LHCN-M2 (cell line): ENCODE results near the gene ANKRD39. TPM values are rescaled to one million over a fixed set of nuclear protein-coding genes. Genes with fewer than 3 reads are reported as not detected.
A peak's percentile ranks its signal among the peaks of the same experiment; 100 is the strongest.
"Not testable (repeated sequence)": the region's sequence is repeated elsewhere in the genome, so short reads cannot be mapped to it uniquely, and the experiment has no call there.

Source experiments
- DNase-seq: peaks from one replicate; pipeline ENCODE4 v3.0.0-alpha.2; 2012; ENCODE audit warnings: low read depth
- polyA plus RNA-seq: library from polyadenylated mRNA; unstranded; fragments of >200 nt; gene quantifications from one replicate; pipeline ENCODE4 v1.2.1, GENCODE V29; 2012; ENCODE audit warnings: missing spikeins
- total RNA-seq: library from RNA; depleted of rRNA; stranded (reverse); fragments of >200 nt; gene quantifications from 2 replicates; pipeline ENCODE4 v1.2.3, GENCODE V29; 2014; rRNA removed

ANKRD39 gene, protein sequence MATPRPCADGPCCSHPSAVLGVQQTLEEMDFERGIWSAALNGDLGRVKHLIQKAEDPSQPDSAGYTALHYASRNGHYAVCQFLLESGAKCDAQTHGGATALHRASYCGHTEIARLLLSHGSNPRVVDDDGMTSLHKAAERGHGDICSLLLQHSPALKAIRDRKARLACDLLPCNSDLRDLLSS
- total RNA-seq: 13.2 and 18.4 TPM in 2 replicates
- polyA plus RNA-seq: 15.2 TPM

DNA sequence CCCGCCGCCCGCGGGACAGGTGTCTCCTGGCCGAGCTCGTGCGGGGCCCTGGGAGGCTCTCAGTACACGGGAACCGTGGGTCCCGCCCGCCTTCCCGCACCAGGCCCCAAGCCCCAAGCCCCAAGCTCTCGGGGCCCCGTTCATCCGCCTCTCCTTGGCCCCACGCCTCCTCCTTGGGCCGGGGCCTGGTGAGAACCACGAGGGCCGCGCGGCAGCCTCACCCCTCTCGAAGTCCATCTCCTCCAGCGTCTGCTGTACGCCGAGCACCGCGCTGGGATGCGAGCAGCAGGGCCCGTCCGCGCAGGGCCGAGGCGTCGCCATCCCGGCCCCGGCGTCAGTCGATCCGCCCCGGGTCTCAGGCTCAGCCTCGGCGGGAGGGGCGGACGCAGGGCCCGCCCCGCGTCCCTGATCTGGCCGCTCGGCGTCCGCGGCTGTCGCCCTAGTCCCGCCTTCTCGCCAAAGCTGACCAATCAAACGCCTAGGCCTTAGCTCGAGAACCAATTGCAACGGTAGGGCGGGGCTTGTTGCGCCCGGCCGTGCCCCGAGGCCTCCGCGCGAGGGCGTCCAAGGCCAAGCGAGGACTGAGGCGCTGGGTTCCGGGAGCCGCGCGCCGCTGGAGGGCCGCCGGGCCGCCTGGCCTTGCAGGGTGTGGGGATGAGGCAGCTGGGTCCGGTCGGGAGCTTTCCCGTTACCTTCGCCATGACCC, at the start of gene ANKRD39:
ANKRD39 (minus strand) TSS at position 350 of the 706 bp plus-strand sequence; CDS start at position 321, 29 bp downstream.
- DNase-seq: peak; percentile 97

DNA sequence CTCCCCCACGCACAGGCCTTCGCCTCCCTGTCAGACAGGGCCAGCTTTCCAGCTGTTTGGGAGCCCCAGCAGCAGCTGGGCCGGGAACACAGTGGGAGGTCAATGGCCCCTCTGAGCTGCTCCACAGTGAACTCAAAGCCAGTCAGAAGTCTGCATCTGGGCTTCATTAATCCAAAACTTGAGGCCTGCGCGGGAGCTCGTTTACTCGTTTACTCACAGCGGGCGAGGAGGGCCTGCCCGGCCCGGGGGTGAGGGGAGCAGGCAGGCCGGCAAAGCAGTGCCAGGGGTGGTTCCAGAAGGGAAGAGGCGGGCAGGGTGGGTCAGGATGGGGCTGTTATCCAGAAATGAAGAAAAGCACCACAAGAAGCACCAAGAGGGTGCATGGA, 48.9 kb upstream of the ANKRD39 start:
- peak; percentile 53 for DNase-seq

DNA sequence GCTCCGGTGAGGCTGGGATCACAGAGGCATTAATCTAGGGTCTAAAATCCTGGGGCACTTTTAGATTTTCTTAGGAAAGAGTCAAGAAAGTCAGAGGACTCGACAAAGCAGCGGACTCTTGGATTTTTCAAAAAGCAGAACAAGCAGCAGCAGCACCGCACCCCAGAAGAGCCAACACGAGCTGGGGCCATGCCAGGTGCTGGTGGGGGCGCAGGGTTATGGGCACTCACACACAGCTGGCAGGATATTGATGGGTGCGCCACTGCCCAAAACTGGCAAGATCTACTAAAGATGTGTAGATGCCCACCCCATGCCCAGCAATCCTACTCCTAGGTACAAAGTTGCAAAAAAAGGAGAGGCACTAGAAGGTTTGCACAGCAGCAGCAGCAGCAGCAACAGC, 46.0 kb upstream of the ANKRD39 start:
- no peak for DNase-seq

DNA sequence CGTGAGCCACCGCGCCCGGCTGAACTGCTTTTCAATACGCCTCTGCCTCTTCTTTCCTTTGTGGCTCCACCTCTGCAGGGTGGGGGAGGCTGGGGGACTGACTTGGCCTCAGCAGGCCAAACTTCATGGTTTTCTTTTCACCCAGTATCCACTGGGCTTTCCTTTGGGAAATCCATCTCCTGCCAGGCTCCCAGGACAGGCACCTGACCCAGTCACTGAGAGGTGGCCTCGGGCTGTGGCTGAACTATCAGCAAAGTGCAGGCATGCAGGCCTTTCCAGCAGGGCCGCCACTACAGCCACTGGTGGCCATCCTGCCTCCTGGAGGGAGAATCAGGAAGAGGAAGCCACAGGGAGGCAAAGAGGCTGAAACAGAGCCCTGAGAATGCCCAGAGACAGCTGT, 45.5 kb upstream of the ANKRD39 start:
- DNase-seq: no peak

DNA sequence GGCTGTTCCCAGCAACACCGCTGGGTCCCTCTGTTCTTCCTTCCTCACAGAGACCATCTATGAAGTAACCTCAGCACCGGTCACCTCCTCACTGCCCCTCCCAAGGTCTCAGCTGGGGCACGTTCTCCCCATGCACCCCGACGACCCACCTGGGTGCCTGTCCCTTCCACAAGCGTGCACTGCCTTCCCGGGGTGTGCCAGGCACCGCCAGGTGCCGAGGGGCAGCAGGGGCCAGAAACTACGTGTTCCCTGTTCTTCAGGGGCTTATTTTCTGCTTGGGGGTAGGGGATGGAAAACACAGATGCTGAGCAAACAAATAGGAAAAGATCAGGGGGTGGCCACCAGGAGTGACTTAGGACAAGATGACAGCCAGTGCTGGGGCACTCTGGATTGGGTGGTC, 42.4 kb upstream of the ANKRD39 start:
- no peak for DNase-seq

DNA sequence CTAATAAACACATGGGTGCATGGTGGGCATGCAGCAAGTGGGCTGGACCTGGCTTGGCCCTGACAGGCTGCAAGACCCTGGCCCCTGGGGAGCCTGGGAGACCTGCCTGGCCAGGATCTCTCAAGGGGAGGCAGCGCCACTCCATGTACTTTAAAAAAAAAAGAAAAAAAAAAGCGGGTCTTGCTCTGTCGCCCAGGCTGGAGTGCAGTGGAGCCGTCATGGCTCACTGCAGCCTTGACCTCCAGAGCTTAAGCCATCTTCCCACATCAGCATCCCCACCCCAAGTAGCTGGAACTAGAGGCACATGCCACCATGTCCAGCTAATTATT, 41.6 kb upstream of the ANKRD39 start:
- DNase-seq: no peak

DNA sequence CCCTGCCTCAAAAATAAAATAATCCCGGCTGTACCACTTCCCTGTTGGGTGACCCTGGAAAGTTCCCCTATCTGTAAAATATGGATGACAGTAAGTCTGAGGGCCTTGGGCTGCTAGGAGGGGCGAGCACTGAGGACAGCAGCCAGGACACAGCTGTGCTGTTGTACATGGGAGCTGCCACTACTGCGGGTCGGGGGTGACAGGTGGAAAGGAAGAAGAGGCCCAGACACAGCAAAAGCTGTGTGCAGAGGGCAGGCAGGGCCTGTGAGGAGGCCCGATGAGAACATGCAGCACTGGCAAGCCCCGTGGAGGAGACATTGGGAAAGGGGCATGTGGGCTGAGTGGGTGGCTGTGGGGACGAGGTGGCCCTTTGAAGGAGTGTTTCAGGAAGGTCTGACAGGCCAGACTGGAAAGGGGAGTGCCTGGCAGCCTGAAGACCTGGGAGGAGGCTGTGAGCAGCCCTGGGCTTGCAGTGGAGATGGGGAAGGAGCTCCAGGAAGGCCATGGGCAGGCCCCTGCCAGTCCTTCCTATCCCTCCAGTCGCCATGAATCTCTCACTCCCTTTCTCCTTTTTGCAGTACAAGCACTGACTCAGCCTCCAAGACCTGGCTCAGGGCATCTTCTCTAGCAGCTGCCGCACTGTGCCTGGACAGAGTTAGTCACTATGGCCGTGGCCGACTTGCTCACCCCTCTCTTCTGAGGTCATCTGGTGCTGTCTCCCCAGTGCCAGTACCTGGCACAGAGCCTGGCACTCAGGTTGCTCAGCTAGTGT, 41.0 kb upstream of the ANKRD39 start:
- peak; percentile 89 for DNase-seq

DNA sequence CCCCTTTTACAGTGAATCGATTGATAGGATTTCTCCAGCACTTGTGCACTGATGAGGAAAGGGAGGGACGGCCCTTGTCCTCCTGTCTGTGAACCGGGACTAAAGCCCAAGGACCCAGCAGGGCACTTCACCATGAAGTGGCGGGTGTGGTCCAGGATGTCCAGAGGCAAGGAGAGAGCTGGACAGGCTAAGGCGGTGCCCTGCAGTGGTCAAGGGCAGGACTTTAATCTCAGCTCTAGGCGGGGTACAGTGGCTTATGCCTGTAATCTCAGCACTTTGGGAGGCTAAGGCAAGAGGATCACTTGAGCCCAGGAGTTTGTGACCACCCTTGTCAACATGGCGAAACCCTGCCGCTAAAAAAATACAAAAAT, 40.3 kb upstream of the ANKRD39 start:
- no peak for DNase-seq

DNA sequence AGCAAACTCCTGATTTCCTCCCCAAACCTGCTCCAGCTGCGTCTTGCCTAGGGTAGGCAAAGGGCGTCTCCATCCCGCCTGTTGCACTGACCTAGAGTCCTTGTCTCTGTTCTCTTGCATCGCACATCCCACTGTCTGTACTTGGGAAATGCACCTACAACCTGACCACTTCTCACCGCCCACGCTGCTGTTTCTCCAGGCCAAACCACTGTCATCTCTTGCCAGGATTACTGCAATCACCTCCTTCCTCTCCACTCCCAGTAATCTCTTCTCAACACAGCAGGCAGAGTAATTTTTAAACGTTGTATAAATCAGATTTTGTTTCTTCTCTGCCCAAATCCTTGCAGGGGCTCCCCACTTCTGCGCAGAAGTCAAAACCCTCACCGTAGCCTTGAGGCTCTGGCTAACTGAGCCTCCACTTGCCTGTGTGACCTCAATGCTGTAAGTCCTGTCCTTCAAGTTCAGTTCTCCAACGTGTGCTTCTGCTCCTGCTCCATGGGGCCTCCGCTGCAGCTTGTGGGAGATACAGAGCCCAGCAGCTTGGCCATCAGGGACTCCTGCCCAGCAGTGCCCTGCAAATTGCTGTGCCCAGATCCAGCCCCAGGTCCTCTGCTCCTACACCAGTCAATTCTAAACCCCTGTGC, 39.8 kb upstream of the ANKRD39 start:
- no peak for DNase-seq

DNA sequence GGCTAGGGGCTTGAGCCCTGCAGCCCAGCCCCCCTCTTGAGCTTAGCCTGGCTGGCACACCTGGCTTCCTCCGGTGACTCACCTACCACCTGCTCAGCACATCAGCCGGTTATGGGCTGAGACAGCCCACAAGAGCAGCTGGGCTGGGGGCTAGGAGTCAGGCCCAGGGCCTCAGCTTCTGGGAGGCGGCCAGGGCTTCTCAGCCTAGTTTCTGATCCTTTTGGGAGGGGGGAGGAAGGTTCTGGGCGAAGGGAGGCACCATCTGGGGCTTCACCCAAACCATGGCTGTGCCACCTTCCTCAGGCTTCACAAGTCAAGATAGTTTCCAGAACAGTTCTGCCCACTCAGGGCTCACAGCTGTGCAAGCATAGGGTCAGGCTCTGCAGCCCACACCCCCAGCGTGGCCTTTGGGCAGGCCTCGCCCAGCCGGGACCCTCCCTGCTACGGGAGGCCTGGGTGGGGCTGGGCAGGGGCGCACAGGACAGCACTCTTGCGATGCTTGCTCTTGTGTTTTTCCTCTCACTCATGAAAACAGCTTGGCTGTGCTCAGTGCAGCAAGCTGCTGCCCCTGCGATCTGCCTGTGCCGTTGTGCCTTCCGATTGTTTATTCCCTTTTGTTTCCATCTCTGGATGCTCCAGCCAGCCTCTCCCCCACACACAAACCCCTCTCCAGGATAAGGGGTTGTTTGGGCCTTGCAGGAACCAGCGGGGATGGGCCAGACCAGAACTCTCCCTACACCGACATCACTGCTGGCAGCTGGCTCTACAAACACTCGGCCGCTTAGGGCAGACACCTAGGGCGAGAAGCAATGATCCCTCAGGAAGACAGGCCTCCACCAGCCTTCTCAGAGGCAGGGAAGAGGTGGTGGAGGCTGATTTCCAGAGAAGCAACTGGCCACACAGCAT, 38.2 kb upstream of the ANKRD39 start:
- DNase-seq: peak; percentile 89

DNA sequence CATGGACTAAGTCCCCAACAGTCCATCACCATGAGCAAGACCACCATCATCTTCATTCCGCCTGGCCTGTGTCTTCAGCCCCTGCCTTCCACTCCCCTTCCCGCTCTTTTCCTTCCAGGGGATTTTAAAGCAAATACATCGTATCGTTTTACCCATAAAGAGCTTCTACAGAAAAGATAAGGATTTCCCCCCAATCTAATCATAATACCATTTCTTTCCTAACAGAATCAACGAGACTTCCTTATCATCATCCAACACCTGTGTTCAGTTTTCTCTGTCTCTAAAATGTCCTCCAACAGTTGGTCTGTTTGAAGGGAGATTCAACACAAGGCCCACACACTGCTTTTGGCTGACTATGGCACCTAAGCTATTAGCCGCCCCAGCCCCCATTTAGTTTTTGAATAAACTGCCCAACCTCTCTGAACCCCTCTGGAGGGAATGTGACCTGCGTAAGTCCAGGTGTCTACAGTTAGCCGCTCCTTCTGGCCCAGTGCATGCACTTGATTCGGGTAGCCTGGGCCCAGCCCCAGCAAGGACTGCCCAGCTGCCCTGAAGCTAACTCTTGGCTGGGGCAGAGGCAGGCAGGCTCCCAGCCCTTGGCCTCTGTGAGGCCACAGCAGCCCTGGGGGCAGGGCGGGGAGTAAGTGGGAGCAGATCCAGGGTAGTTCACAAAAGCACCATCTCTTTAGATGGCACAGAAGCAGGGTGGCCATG, 37.4 kb upstream of the ANKRD39 start:
- no peak for DNase-seq

DNA sequence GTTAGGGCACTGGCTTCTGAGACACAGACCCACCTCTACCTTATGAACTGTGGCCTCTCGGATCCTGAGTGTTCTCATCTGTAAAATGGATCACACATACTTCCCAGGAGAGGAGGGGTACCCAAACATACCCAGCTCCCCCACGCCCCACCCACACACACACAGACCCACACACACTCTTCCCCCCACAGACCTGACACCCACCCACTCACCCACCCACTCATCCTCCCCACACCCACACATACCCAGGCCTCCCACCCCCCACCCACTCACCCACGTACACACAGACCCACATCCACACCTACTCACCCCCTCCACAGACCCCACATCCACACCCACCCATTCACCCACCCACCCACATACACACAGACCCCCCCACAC, 36.3 kb upstream of the ANKRD39 start:
- DNase-seq: no peak

DNA sequence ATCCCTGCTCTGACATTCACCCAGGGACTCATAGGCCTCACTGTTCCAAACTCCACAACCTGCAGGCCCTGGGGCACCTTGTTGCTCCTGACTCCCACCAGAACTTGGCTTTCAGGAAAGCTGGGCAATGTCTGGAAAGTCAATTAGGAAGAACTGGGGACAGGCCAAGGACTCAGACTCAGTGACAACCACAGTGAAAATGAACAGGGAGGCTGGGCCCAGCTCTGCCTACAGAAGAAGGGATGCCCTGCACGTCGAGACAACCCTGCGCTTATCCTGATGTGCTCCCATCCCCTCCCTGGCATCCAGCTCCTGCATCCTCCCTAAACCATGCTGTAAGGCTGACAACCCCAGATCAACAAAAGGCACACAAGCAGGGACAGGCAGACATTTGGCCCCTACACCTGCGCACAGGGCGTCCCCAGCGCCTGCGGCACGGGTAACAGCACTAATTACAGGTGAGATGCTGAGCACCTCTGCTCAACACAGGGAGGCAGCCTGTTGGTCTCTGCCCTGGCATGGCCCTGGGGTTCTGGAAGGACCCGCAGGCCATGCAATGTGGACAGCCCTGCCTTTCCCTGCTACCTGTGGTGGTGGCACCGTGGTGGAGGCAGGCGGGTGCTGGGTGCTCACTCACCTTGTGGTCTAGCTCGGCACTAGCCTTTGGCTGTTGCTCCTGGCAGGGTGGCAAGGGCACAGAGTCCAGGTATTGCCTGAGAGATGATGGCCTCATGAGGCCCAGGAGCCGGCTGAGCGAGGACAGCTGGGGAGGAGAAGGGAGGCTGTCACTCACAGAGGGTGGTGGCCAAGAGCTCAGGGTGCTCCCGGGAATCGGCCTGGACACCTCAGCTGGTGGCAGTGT, 35.7 kb upstream of the ANKRD39 start:
- no peak for DNase-seq

DNA sequence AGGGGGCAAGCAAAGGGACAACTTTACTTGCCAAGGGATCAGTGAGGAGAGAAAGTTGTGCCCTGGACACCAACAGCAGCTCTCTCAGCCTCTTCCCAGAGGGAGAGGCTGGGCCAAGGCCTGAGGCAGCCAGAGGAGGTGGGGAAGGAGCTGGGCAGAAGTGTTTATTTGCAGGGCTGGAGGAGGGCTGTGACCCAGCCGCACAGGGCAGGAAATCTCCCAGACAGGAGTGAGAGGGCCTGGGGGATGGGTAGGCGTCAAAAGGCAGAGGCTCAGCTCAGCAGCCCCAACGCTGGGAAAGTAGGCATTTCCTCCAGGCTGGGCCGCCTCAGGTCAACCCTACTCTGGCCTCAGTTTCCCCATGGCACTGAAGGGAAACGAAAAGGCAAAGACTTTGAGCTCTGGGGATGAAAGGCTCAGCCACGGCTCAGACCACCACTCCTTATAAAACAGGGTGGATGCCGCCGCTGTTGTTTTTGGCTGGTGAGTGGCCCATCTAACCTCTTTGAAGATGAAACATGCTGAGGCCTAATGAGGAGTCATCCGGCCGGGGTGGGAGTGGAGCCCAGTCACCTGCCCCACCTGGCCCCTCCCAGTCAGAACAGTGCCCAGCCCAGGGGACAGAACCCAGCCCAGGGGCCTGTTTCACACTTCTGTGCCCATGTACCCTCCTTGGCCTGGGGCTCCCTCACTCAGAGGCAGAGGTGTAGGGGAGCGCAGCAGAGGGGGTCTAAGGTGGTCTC, 33.9 kb upstream of the ANKRD39 start:
- DNase-seq: no peak

DNA sequence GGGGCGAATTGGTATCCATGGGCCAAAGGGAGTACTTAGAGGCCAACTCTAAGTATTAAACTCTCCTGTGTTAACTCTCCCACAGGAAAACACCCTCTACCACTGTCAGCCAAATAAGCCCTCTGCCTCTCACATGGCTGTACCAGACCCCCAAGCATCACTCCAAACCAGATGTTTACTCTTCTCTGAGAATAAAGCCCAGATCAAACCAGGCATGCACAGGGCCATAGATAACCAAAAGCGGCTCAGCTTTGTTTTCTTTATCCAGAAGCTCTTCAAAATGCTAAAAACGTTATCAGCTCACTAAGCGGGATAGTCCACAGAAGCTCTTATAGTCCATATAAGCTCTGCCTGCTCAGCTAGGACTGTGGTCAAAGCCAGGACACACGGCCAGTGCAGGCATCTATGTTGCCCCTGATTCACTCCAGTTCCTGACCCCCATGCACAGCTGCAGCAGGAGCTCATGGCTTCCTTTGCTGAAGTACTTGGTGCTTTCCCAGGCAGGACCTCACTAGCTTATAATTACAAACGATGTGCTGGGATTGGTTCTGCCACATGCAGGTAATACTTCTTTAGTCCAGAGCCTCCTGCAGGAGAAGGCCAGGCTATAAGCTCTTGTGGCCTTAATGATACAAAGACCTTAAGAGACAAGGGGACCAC, 33.0 kb upstream of the ANKRD39 start:
- no peak for DNase-seq

DNA sequence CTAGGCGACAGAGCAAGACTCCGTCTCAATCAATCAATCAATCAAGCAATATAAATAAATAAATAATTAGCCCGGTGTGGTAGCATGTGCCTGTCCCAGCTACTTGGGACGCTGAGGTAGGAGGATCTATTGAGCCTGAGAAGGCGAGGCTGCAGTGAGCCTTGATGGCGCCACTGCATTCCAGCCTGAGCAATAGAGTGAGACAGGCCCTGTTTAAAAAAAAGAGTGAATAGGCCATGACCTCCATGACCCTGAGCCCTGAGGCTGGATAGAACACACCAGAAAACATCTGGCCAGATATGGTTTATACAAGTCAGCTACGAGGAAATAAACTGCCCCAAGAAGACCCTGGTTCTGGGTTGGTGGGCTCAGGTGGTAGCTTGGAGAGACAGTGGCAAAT, 32.4 kb upstream of the ANKRD39 start:
- DNase-seq: no peak

DNA sequence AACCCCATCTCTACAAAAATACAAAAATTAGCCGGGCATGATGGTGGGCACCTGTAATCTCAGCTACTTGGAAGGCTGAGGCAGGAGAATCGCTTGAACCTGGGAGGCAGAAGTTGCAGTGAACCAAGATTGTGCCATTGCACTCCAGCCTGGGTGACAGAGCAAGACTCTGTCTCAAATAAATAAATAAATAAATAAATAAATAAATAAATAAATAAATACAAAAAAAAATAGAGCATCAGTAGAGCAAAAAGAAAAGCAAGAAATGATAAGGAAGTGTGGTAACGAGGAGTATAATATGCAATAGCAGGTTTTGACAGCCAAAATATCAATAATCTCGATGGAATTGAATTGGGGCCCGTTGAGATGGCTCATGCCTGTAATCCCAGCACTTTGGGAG, 31.7 kb upstream of the ANKRD39 start:
- not testable (repeated sequence) for DNase-seq
